ENCODE data around the gene QRSL1.
"Not testable (repeated sequence)": the region's sequence is repeated elsewhere in the genome, so short reads cannot be mapped to it uniquely, and the experiment has no call there.

Gene QRSL1

GRCh38 chr6:106626485-106626884 lies 2.9 kb upstream of the QRSL1 start:
- DNase-seq: no peak

GRCh38 chr6:106627760-106628159 lies 1.6 kb upstream of the QRSL1 start:
- not testable (repeated sequence) for DNase-seq

GRCh38 chr6:106628658-106629102 lies 698 bp upstream of the QRSL1 start:
- no peak for DNase-seq

- no peak for DNase-seq
Measured at GRCh38 chr6:106629859-106630163, 433 bp downstream of the QRSL1 start.

- no peak for DNase-seq
Measured at GRCh38 chr6:106630366-106630765, 988 bp downstream of the QRSL1 start.

GRCh38 chr6:106631346-106631745 lies 2.0 kb downstream of the QRSL1 start:
- no peak for DNase-seq

GRCh38 chr6:106634565-106634964 lies 5.2 kb downstream of the QRSL1 start:
- no peak for DNase-seq

GRCh38 chr6:106637051-106637716 lies 7.8 kb downstream of the QRSL1 start:
- DNase-seq: no peak

- DNase-seq: no peak
Measured at GRCh38 chr6:106637717-106638341, 8.5 kb downstream of the QRSL1 start.

- DNase-seq: no peak
Measured at GRCh38 chr6:106639812-106640211, 10.4 kb downstream of the QRSL1 start.

- no peak for DNase-seq
Measured at GRCh38 chr6:106642476-106642875, 13.1 kb downstream of the QRSL1 start.

GRCh38 chr6:106643061-106643460 lies 13.7 kb downstream of the QRSL1 start:
- DNase-seq: no peak

- no peak for DNase-seq
Measured at GRCh38 chr6:106648651-106649308, 19.4 kb downstream of the QRSL1 start.

GRCh38 chr6:106658469-106658868 lies 29.1 kb downstream of the QRSL1 start:
- DNase-seq: no peak

- DNase-seq: no peak
Measured at GRCh38 chr6:106659859-106660258, 30.5 kb downstream of the QRSL1 start.

GRCh38 chr6:106662458-106662857 lies 33.1 kb downstream of the QRSL1 start:
- DNase-seq: no peak

- DNase-seq: no peak
Measured at GRCh38 chr6:106666282-106667021, 37.1 kb downstream of the QRSL1 start.

- DNase-seq: no peak
Measured at GRCh38 chr6:106667022-106667402, 37.6 kb downstream of the QRSL1 start.

- DNase-seq: no peak
Measured at GRCh38 chr6:106670236-106670635, 40.9 kb downstream of the QRSL1 start.

GRCh38 chr6:106671651-106672050 lies 42.3 kb downstream of the QRSL1 start:
- no peak for DNase-seq

- no peak for DNase-seq
Measured at GRCh38 chr6:106674541-106675229, 45.3 kb downstream of the QRSL1 start.

- no peak for DNase-seq
Measured at GRCh38 chr6:106677282-106677681, 47.9 kb downstream of the QRSL1 start.

- DNase-seq: no peak
Measured at GRCh38 chr6:106684011-106684410, 54.6 kb downstream of the QRSL1 start.

Measured in activated CD4-positive, CD25-positive, alpha-beta regulatory T cell treated with anti-CD3 and anti-CD28 coated beads, Interleukin-2, amount 50 U/mL, for 72 hours (primary cell).